HG03280 (cell line): ENCODE measurements around the gene KHNYN.
"Not testable (repeated sequence)": the region's sequence is repeated elsewhere in the genome, so short reads cannot be mapped to it uniquely, and the experiment has no call there.

ENCODE experiments used
- ATAC-seq: cut with Tn5 transposase; IDR thresholded peaks from one replicate; pipeline ENCODE4 v1.9.1; 2021; ENCODE audit warnings: mild to moderate bottlenecking, moderate library complexity; ENCODE audit not compliant: unreplicated experiment

Gene KHNYN

DNA sequence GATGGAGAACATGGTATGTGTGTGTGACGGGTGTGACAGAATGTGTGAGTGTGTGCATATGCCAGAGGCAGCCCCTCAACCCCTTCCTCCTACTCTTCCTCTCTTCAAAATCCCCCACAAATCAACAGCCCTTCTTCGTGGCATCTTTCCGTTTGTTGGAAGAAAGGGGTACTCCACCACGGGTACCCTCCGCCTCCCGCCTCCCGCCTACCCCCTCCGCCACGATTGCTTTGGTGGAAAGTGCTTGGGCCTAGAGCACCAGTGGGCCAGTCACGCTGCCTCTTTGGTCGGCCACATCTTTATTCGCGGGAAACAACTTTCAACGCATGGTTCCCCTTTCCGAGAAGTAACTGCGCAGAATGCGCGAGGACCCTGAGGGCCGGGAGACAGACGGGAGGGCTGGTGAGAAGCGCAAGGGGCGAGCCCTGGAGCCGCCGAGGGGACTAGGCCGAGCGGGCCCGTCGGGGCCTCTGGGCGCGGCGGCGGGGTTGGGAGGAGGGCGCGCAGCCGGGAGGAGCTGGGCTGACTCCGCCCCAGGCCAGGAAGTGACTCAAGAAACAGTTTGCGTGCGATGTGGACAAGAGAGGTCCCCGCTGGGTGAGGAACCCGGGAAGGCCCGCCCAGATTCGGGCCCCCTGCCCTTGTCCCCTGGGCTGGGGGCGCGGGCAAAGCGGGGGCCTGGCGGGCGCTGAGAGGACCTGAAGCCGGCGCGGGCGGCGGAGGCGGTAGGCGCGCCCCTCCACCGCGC lies at the start of gene KHNYN, which contains the start of gene CBLN3:
Gene KHNYN, plus strand, starts transcription at position 560 of the 748 bp plus-strand sequence. CDS start 777 bp downstream, outside the sequence.
Gene CBLN3, minus strand, starts transcription at position 274 of the 748 bp plus-strand sequence. CDS start 614 bp downstream, outside the sequence.
- peak; percentile 83 for ATAC-seq

DNA sequence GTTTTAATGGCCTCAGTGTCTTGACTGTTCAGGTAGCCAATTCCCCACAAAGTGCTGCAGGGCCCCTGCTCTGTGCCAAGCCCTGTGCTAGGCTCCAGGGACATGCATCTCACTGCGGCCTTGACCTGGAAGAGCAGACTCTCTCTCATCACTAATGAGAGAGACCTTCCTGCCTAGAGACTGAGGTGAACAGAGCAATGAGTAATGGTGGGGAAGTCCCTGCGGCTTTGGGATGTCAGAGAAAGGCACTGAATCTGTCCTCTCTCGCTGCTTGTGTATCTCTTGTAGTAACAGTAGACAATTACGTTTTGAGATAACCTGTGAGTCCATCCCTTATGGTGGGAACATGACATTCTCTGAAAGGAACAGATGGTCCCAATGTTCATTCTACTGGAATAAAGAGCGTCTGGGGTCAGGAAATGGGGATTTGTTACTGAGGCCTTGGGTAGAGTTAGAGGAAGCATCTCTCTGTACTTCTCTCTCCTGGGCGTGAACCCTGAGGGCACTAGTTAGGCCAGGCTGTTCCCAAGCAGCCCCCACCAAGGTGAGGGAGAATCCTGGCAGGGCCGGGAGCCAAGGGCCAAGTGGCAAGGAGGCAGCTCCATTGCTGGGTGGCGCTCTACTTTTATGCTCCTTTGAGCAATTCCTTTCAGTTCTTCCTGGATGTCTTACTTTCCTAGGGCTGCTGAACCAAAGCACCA lies 48.2 kb upstream of the KHNYN start:
- ATAC-seq = no peak

DNA sequence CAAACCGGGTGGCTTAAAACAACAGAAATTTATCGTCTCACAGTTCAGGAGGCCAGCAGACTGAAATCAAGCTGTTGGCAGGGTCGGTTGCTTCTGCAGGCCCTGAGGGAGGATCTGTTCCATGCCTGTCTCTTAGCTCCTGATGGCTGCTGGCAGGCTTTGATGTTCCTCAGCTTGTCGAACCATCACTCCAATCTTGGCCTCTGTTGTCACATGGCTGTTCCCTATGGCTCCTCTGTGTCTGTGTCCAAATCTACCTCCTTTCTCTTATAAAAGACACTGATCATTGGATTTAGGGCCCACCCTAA lies 47.7 kb upstream of the KHNYN start:
- ATAC-seq = no peak

DNA sequence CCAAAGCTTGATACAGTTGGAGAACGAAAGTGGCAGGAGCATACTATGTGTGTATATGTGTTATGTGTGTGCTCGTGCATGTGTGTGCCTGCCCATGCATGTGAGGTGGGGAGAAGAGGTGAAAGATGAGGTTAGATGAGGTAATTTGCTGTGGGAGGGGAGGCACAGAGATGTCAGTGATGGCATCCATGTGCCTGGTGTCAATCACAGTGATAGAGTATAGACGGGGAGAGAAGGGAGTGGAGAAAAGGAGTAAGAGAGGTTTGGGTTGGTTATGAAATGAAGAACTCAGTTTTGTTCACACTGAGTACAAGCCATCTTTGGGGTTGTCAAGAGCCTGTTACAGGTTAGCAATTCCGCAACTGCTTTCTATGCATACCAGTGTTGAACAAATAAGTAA lies 45.6 kb upstream of the KHNYN start:
- no peak for ATAC-seq

DNA sequence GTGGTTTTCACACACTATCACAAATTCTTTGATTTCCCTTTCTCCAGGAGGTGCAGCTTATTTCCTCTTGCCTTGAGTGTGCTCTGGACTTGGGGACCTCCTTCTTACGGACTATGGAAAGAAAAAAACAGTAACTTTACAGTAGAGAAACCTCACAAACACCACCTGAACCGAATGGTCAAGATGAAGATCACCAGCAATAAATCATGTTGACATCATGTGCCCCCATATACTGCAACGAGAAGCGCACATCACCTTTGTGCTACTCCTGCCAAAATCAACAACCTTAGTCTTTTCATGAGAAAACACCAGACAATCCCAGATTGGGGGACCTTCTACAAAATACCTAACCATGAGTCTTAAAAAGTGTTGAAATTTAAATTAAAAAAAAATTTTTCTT lies 44.2 kb upstream of the KHNYN start:
- no peak for ATAC-seq

DNA sequence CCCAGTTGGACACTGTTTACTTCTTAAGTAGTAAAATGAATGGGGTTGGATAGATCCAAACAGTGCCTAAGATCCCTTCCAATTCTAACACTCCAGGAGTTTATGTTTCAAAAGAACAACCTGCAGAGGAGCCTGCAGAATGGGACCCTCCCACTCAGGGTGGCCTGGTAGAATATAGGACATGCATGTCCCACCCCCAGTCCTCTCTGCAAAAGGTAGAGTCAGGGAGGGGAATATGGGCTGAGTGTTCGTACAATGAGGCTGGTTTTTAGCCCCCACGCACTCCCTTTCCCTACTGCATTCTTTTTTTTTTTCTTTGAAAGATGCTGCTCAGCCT lies 42.8 kb upstream of the KHNYN start:
- ATAC-seq = no peak

DNA sequence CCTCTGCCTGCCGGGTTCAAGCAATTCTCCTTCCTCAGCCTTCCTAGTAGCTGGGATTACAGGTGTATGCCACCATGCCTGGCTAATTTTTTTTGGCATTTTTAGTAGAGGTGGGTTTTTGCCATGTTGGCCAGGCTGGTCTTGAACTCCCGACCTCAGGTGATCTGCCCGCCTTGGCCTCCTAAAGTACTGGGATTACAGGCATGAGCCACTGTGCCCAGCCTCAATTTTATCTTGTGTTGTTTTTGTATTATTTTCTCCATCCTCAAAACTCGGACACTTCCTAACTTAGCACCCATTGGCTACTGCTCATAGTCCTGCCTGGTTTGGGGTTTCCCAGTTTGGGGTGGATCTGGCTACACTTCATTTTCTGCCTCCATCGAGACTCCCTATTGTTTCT lies 42.2 kb upstream of the KHNYN start:
- not testable (repeated sequence) for ATAC-seq

DNA sequence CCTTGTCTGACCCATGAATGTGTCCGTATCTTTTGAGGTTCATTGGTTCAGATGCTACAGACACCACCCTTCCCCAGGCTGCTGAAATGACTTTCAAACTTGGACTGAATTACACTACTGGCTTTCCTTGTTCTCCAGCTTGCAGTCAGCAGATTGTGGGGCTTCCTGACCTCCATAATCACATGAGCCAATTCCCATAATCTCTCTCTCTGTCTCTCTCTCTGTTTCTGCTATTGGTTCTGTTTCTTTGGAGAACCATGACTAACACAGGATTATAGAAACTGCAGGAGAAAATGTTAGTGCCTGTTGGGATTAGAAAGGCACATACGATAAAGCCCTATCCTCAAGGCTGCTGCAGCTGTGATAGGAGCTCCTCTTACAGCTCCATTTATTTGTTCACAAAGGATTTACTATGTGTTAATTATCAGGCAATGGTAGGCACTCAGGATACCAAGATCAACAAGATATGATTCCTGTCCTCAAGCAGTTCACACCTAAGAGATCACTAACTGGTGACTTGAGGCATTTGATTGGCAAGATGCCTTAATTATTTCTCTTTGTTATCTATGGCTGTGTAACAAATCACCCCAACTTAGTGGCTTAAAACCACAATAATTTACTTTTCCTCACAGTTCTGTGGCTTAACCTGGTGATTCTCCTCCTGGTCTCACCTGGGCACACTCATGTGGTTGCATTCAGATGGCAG lies 41.1 kb upstream of the KHNYN start:
- ATAC-seq = no peak

DNA sequence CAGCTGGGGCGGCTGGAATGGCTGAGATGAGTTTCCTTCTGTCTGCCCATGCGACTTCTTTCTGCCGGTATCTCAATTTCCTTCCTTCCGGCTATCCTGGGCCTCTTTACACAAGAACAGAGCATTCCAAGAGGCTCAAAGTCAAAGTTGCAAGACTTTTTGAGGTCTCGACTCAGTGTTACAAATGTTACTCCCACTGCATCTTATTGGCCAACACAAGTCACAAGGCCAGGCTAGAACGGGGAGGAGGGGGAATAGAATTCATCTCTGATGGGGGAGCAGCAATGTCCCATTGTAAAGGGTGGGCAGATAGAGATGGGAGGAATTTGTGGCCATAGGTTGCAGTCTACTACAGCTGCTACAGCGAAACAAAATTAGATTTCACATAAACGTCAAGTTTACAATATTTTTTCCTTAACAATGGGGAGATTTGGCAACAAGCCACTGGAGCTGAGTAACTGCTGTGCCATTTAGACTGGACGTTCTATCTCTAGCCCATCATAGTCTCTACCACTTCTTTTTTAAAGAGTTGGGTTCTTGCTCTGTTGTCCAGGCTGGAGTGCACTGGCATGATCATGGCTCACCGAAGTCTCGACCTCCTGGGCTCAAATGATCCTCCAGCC lies 40.4 kb upstream of the KHNYN start:
- ATAC-seq = no peak

DNA sequence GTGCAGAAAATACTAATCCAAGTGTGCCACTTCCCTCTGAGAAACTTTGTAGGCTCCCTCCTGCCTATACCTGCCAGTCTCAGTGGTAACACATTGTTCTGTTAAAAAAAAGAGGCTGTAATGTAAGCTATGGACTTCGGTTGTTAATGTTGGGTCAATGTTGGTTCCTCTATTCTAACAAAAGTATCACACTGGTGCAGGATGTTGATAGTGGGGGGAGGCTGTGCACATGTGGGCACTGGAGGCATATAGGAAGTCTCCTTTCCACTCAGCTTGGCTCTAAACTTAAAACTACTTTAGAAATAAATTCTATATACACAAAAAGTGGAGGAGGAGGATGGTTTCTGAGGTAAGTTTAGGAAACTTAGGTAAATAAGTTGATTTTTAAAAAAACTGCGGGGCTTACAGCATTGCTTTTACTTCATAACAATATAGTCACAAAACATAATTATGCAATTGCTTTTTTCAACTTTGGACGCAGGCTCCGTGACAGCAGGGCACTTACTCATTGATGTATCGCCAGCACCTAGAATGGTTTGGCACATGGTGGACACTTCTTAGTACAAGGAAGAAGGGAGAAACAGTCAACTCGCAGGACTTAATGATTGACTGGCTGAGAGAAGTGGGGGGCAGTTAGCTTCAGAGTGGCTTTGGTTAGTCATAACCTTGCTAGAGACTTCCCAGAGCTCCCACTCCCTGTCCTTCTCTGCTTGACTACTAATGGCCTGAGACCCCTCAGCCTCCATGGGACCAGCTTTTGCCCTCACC lies 38.9 kb upstream of the KHNYN start:
- no peak for ATAC-seq

DNA sequence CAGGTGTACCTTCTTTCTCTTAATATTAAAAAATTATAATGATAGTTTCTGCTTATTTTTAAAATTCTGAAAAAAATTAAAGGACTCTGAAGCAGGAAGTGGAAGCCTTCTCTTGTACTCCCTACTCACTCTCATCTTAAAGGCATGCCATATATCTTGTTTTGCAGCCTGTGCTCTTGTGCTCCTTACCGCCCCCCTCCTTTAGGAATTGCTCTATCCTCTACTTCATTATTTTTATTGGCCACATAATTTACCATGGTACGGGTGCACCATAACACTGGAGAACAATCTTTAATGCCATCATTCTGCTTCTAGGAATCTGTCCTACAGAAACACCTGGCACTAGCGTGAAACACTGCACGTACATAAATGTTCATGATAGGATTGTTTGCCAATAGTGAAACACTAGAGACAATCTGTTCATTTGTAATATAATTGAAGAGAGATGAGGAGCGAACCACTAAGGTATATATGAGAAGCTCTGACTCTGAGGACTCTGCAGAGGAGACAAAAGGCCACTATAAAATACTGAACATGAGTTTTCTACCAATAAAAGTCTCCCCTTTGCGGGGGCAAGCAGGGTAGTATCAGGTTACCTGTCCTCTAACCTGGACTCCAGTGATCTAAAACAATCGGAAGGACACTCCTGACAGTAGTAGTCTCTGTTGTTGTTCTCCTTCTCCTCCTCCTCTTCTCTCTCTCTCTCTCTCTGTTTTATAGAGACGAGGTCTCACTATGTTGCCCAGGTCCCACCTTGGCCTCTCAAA lies 37.2 kb upstream of the KHNYN start:
- ATAC-seq = no peak

DNA sequence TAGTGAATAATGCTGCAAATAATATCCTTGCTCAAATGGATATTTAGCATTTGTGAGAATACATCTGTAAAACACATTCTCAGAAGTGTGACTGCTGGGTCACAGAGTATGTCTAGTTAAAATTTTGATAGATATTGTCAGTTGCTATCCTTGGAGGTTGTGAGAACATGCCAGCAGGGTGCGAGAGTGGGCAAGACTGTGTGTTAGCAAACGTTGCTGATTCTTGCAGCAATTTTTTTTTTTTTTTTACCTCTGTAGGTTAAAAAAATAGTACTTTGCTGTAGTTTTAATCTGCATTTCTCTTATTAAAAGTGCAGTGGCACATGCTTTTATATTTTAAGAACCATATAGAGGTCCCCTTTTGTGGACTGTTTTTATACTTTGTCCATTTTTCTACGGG lies 35.5 kb upstream of the KHNYN start:
- ATAC-seq = no peak

DNA sequence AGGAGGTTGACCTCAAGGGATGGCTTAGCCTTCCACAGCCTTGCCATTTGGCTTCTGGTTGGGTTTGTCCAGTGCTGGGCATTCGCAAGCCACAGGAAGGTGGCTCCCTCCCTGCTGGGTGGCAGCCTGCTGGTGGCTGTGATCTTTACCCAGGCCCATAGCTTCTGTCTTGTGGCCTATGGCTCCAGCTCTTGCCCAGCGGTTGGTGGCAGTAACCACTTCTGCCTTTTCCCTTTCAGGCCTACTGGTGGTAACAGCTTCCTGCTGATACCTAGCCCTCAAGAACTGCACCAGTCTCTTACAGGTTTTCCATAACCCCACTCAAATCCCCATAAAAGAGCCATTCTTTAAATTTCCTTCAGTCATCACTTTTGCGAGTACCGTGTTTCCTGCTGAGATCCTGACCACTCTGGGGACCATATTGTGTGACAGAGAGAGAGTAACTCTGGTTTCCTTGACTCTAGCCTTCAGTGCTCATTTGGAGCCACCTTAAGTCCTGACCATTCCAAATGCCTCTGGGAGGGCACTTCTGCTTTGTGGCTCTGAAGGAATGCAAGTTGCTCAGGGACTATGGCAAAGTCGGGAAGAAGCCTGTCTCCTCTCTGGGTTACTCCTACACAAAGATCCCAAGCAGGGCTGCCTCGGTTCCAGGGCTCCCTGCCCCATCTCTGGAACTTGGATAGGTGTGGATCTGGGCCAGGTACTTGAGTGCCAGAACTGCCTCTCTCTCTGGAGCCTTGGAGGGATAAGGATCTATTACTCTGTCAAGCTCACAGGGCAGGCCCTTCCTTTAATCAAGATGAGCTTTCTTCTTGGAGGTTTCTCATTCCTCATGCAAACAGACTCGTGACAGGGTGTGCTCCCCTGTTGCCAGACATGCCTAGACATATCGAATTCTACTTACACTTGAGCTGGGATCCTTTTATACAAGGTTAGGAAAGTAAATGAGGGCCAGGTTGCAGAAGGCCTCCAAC lies 33.9 kb upstream of the KHNYN start:
- ATAC-seq = no peak

DNA sequence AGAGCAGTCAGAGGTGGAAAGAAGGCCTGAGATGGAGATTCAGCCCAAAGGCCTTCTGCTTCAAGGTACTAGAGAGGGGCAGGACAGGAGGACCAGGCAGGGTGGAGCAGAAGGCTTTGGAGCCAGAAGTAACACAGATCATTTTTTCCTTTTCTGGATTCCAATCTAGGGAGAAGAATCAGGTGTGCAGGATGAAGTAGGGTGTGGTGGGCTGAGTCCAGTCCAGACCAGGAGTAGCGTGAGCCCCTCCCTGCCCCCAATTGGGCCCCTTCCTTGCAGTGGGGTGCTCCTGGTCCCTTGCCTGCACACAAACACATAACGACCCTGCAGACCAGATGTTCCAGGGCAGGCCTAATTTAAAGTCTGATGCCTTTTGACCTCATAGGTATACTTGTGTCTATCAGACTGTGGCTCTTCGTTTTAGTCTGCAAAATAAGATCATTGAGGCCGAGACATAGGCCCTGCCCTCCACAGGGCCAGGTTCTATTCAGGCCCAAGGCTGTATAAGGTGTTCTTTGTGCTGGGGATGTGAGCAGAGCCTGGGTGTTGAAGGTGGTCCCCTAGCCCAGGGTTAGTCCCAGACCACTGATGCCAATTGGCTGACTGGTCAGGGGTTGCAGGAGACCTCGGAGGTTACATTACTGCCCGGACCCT lies 32.0 kb upstream of the KHNYN start:
- ATAC-seq = no peak

DNA sequence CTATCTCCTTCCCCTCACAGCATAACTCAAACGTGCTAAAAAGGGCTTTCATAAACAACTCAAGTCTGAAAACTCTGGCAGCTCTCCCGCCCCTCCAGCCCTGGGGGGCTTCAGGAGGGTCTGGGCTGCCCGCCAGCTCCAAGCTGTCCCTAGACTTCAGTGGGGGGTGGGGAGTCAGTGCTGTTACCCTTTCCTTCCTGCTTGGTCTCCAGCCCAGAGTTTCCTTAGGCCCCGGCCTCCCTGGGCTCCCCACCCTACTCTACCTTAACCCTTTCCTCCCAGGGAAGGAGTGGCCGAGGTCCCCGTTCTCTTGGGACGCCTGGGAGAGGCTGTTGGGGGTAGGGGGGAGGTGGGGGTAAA lies 31.5 kb upstream of the KHNYN start:
- no peak for ATAC-seq

DNA sequence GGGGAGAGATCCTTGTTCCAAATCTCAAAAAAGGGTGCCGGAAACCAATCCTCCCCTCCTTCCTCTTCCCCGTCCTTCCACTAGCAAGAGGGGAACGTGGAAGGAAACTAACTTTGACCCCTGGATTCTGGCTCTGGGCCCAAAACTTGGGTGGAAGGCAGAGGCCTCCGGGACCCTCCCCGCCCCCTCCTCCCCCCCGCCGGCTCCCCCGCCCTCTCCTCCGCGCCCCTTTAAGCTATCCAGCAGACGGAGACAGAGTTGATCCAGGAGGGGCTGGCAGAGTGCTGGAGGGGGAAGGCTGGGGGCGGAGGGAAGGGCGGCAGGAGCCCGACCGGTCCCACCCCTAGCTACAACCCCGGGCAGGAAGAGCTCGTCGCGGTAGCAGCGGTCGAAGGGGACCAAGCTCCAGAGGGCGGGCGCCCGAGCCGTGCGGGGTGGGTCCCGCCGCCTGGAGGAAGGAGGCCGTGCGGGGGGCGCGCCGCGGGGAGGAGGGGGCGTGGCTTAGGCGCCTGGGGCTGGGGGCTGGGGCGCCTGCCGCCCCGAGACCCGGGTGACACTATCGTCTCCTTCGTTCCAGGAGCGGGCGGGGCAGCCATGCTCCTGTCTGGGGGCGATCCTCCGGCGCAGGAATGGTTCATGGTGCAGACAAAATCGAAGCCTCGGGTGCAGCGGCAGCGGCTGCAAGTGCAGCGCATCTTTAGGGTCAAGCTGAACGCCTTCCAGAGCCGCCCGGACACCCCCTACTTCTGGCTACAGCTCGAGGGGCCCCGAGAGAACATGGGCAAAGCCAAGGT lies 30.9 kb upstream of the KHNYN start, which contains the start of gene NYNRIN:
Gene NYNRIN, plus strand, starts transcription at position 351 of the 794 bp plus-strand sequence. Its CDS starts 244 bp downstream, at position 595.
- ATAC-seq = no peak

DNA sequence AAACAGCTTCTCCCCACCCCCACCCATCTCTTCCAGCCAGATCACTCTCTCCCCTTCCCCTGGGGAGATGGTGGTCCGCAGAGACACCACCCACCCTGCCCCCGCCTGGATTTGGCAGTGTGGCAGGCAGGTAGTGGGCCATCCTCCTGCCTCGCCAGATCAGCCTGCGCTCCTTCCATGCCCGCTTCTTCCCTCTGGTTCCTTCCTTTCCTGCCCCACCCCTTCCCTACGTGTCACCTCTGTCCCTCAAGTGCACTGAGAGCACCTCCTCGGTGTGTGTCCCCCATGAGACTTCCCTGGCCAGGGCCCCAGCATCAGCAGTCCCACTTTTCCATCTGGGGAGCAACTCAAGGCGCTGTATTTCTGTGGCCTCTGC lies 30.3 kb upstream of the KHNYN start:
- no peak for ATAC-seq
